Cardiac muscle cell (in vitro differentiated cells and primary cell): Measurements from ENCODE around the gene GATB. TPM values are rescaled to one million over a fixed set of nuclear protein-coding genes. Genes with fewer than 3 reads are reported as not detected.
A peak's percentile ranks its signal among the peaks of the same experiment; 100 is the strongest.

Experiments
- DNase-seq, 2 donors: peaks; one replicate each; pipeline versions ENCODE4 v3.0.0 to v3.0.0-alpha.2; 2010 to 2017; ENCODE audit warnings: low read depth in 1 of 2, low spot score in 1 of 2
- H3K27ac ChIP-seq: fragments of 200-600 bp; sonication (generic); 2 replicates; pipeline ENCODE4 v1.5.1; 2016
- H3K27me3 ChIP-seq: fragments of 200-600 bp; sonication (generic); 2 replicates; pipeline ENCODE4 v1.6.0; 2016; ENCODE audit warnings: control low read depth
- H3K36me3 ChIP-seq: fragments of 200-600 bp; sonication (generic); 2 replicates; pipeline ENCODE4 v1.5.1; 2016; ENCODE audit warnings: control low read depth
- H3K4me1 ChIP-seq: fragments of 200-600 bp; sonication (generic); 2 replicates; pipeline ENCODE4 v1.8.1; 2017; ENCODE audit warnings: low read depth, mild to moderate bottlenecking, mixed run types
- H3K4me3 ChIP-seq: fragments of 200-600 bp; sonication (generic); 2 replicates; pipeline ENCODE4 v1.5.1; 2016; ENCODE audit warnings: mild to moderate bottlenecking
- H3K9me3 ChIP-seq: fragments of 200-600 bp; sonication (generic); 2 replicates; pipeline ENCODE4 v1.5.1; 2017; ENCODE audit warnings: low read depth, mild to moderate bottlenecking, control low read depth
- polyA plus RNA-seq: library from polyadenylated mRNA; unstranded; fragments of >200 nt; fragmentation: Nextera tagmentation; extraction: Ambion mirVana; gene quantifications from 2 replicates; pipeline ENCODE4 v1.2.1, GENCODE V29; 2016
- total RNA-seq: library from RNA; depleted of rRNA; stranded (reverse); fragments of >200 nt; gene quantifications from 2 replicates; pipeline ENCODE4 v1.2.3, GENCODE V29; 2016
- TF ChIP-seq, protein P1 (sequence below): IDR thresholded peaks from 2 replicates; pipeline ENCODE4 v1.5.1; 2012; ENCODE audit warnings: low read depth, mild to moderate bottlenecking, low read length

The GATB gene
- total and polyA plus RNA-seq, 2 experiments from 2014 or later = 24.4 to 45.3 TPM

DNA sequence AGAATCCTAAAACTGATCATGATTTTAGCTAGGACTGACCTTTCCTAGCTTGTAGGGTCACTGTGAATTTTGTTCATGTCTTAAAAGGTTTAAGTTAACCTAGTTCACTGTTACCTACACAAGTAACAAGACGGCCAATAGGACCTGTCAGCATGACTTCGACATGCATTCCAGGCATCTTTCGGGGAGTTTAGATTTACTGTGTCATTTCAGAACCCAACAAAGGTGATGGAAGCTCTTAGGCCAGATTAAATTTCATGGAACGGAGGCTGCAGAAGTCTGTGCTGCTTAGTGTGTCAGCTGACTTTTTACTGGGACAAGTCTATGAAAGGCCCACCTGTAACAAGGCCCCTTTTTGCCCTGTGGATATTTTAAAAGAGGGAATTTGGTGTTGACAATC is 93.1 kb downstream of the GATB start:
- no peaks in the 10 kb centered on the region for H3K9me3 ChIP-seq
- peak overlapping the region; percentile 66 for H3K27ac ChIP-seq
- no peaks in the 10 kb centered on the region for H3K36me3 ChIP-seq
- H3K4me1 ChIP-seq = peaks cover 35% of the 10 kb centered on the region
- no peak for DNase-seq
- no peak overlapping the region for H3K4me3 ChIP-seq
- no peaks in the 10 kb centered on the region for H3K27me3 ChIP-seq
- TF ChIP-seq, protein P1, sequence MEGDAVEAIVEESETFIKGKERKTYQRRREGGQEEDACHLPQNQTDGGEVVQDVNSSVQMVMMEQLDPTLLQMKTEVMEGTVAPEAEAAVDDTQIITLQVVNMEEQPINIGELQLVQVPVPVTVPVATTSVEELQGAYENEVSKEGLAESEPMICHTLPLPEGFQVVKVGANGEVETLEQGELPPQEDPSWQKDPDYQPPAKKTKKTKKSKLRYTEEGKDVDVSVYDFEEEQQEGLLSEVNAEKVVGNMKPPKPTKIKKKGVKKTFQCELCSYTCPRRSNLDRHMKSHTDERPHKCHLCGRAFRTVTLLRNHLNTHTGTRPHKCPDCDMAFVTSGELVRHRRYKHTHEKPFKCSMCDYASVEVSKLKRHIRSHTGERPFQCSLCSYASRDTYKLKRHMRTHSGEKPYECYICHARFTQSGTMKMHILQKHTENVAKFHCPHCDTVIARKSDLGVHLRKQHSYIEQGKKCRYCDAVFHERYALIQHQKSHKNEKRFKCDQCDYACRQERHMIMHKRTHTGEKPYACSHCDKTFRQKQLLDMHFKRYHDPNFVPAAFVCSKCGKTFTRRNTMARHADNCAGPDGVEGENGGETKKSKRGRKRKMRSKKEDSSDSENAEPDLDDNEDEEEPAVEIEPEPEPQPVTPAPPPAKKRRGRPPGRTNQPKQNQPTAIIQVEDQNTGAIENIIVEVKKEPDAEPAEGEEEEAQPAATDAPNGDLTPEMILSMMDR = no peak

DNA sequence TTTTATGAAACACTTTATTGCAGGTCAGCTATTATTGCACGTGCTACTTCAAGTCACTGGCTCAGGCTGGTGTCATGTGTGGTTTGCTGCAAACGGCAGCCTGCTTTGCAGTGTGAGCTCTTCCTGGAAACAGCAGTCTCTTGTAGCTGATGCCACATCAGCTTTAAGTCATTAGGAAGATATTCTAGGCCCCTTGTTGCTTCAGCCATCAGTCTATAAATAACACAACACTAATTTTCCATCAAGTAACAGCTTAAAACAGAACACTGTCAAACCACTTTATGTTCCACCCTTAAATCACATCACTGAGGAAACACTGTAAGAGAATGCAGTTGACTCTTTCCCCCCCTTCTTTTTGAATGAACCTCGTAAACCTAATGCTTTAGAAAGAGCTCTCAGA is 93.8 kb downstream of the GATB start:
- DNase-seq = no peak
- no peak overlapping the region for H3K4me3 ChIP-seq
- H3K9me3 ChIP-seq = no peaks in the 10 kb centered on the region
- peak overlapping the region; percentile 66 for H3K27ac ChIP-seq
- no peaks in the 10 kb centered on the region for H3K36me3 ChIP-seq
- TF ChIP-seq, protein P1 = no peak
- peaks cover 29% of the 10 kb centered on the region for H3K4me1 ChIP-seq
- no peaks in the 10 kb centered on the region for H3K27me3 ChIP-seq

DNA sequence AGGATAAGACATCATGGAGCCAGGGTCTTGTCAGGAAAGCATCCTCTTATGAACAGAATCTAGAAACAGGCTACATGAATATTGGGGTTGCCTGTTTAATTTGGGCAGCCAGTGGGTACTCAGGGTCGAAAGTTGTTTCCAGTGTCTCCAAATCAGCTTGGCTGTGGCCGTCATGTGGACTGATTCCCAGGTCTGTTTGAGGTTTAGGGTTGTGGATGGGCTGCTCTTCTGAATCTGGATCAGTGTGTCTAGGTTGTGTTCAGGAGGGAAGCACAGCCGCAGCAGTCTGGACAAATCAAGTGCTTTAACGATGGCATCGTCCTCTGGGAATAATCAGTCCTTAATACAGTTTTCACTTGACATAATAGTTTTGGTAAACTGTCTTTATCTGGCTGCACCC is 94.3 kb downstream of the GATB start:
- Histone ChIP-seq H3K9me3 (no peaks in the 10 kb centered on the region), H3K27me3 (no peaks in the 10 kb centered on the region), H3K36me3 (no peaks in the 10 kb centered on the region), H3K27ac (no peak overlapping the region), H3K4me1 (peaks cover 23% of the 10 kb centered on the region), H3K4me3 (no peak overlapping the region)
- TF ChIP-seq, protein P1 = no peak
- no peak for DNase-seq

DNA sequence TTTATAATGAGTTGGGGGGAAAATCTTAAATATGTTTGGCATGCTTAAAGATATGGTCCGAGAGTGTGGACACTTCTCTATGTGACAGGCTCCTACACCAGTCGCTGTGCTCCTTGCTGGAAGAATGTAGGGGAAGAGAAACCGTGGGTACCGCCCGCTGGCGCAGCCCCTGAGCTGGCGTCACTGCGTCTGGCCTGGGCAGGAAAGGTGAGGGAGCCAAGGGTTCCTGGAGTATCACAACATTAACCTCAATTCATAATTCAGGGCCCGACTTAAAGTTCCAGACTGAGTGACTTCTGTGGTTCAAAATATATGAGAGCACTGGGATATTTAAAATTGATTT is 95.1 kb downstream of the GATB start:
- H3K27ac ChIP-seq = no peak overlapping the region
- no peak overlapping the region for H3K4me3 ChIP-seq
- no peaks in the 10 kb centered on the region for H3K9me3 ChIP-seq
- peaks cover 16% of the 10 kb centered on the region for H3K4me1 ChIP-seq
- TF ChIP-seq, protein P1 = no peak
- no peaks in the 10 kb centered on the region for H3K36me3 ChIP-seq
- no peak for DNase-seq
- H3K27me3 ChIP-seq = no peaks in the 10 kb centered on the region

DNA sequence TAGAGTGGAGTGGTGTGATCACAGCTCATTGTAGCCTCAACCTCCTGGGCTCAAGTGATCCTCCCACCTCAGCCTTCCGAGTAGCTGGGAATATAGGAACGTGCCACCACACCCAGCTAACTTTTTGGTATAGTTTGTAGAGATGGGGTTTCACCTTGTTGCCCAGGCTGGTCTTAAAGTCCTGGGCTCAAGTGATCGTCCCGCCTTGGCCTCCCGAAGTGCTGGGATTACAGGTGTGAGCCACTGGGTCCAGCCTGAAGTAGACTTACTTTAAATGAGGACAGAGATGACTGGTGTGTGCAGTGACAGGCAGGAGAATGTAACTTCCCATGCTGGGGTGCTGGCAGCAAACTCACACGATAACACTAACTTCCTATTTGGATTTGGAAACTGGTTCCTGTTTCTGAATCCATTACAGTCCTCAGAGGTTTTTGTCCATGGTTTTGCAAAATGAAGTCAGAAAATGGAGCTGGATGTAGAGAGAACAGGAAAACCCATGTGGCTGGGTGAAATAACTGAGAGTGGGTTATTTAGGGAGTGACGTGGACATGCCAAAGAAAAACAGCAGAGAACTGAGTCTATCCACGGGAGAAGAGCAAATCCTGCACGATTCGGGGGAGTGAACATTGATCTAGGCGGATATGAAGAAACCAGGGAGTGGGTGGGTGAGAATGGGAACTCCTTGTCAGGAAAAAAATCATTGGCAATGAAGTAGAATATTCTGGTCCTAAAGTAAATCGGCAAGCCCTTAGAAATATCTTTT is 95.6 kb downstream of the GATB start:
- no peak for DNase-seq
- TF ChIP-seq, protein P1 = no peak
- H3K9me3 ChIP-seq = no peaks in the 10 kb centered on the region
- H3K27ac ChIP-seq = no peak overlapping the region
- H3K27me3 ChIP-seq = no peaks in the 10 kb centered on the region
- no peaks in the 10 kb centered on the region for H3K36me3 ChIP-seq
- H3K4me3 ChIP-seq = no peak overlapping the region
- peaks cover 11% of the 10 kb centered on the region for H3K4me1 ChIP-seq
